SHP77 treated with DMSO at 0.1 percent for 48 hours (cell line): ENCODE results near the gene PCBP4.
A peak's percentile ranks its signal among the peaks of the same experiment; 100 is the strongest.

ENCODE experiments used
- DNase-seq: peaks from one replicate; lab custom pipeline; 2025; lab: John Stamatoyannopoulos, UW

The PCBP4 gene

DNA sequence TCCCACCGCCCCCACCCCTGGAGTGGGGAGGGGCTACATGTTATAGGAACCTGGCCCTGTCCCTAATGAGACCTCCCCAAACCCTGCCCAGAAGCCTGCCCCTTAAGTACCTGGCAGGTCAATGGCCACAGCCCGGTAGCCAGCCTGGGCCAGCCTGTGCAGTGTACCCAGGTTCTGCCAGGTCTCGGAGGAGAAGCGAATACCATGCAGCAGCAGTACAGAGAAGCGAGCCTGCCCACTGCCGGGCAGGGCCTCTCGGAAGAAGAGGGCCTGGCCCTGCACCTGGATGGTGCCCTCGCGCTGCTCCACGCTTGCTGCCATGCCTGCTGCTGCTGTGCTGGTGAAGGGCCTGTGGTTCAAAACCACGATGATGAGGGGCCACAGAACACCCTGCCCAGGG is 4.1 kb upstream of the PCBP4 start:
- DNase-seq = no peak

DNA sequence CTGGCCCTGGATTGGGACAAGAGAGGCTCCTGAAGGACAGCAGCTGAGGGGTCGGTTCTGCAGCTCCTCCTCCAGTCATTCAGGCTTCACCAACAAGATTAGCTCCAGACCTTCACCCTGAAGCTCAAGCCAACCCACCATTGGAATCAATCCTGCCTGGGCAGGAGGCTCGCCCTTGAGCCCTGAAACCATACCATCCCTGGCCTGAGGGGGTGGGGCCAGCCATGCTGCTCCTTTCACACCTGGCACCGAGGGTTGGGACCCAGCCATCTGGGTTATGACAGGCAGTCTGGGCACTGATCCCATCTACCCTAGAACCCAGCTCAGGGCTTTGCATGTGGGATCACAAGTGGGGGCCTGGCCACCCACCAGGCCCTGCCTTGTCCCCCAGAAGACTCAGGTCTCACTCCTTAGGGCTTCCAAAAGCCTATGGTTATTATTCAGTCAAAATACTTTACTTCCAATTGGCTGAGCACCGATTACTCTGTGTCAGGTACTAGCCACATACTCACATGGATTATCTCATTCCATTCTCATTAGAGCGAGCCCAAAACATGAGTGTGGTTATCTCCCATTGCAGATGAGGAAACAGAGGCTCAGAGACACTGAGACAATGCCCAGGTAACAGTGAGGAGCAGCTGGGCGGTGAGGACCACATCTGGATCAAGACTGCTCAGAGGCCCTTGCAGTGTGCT is 3.5 kb upstream of the PCBP4 start:
- no peak for DNase-seq

DNA sequence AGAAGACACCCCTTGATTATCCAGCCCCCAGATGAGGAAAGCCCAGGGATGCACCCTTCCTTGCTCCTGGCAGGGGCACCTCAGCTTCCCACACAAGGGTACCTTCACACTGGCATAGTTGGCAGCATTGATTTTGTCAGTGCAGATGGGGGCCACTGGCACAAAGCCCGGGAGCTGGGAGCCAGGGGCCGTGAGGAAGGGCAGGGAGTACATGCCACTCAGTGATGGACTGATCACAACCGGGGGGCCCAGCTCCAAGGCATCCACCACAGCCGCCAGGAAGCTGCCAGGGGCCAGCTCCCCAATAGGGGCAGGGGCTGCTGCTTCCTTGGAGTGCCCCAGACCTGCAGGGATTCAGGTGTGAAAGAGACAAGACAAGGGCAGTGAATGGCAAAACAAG is 2.6 kb upstream of the PCBP4 start:
- no peak for DNase-seq

DNA sequence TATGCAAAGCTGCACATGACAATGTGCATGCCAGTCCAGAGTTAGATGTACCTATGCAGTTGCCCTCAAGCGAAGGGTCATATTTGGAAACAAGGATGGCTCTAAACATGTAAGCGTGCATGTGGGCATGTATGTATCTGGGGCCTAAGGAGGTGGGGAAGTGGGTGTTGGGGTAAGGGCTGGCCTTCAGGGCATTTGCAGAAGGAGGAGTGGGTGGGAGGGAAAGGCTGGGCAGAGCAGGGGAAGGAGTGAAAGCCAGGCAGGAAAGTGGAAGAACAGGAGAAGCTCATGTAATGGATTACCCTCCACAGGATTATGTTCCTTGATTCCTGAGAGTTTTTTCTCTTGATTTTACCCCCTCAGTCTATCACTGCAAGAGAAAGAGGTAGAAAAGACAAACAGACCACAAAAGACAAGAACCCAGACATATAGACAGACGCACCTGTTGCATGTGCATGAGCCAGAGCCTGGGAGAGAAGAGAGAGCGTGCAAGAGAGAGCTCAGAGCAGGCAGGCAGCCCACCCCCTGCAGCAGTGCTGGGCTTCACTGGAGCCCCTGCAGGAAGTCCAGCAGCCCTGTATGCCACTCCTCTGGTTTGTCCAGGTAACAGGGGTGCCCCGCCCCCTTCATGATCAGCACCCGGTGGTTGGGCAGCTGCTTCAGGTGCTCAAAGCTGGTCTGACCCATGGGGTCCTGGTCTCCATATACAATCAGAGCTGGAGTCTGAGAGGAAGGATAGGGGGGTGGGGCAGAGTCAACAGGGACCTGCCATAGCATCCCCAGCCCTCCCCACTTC is 1.8 kb upstream of the PCBP4 start:
- no peak for DNase-seq

DNA sequence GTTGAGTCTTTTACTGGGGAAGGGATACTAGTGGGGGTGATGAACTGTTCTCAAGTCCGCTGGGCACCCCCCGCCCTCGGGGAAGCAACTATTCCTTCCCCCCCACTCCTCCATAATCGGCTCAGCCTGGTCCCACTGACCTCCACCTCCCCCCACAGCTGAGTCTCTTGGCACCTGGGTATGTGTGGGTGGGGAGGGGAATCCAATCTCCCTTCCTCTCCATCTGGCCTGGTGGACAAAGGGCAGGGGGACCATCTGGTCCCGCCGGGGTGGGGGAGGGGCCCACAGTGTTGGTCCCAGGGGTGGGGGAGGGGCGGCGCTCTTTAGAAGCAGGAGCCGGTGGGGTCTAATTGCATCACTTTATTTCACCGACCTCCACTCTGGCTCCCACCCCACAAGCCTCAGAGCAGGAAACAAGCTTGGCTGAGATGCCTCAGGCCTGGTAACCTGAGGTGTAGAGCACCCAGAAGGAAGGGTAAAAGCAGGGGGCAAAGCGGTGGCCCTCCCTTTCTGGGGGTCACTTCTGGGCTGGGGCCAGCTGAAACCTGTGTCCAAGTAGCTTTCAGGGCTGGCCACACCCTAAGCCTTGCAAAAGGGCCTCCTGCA is 1.0 kb upstream of the PCBP4 start:
- DNase-seq = no peak

DNA sequence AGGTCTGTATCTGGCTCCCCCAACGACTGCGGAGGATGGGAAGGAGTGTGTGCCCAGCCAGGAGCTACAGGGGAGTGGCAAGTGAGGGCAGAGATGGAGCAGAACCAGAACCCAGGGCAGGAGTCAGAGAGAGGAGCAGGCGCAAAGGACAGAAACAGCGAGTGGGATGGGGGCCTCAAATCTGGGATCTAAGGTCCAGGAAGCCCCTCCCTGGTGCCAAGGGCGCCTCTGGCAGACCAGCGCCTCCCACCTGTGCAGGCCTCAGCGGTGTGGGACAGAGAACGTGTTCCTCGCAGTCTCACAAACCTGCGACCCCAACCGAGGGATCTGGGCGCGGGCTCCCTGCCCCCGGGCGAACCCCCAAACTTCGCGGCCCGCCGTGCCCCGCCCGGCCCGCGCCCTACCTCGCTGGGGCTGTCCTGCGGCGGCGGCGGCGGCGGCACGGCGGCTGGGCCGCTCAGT is 301 bp downstream of the PCBP4 start:
- DNase-seq = no peak

DNA sequence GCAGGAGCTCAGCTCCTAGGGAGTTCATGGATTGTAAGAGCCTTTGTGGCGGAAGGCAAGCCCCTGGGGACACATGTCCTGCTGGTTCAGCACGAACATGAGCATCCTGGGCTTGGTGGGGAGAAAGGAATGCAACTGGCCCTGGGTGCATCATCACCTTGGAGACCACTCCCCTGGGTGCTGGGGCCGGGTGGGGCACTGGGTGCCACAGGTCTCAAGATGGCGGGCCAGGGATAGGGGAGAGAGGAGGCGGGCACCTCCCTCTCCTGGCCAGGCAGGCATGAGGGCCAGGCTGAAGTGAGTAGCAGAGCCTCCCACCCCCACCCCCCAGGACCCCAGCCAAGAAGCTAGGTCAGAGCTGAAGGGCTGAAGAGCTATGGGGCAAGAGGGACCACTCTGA is 768 bp downstream of the PCBP4 start:
- DNase-seq = no peak

DNA sequence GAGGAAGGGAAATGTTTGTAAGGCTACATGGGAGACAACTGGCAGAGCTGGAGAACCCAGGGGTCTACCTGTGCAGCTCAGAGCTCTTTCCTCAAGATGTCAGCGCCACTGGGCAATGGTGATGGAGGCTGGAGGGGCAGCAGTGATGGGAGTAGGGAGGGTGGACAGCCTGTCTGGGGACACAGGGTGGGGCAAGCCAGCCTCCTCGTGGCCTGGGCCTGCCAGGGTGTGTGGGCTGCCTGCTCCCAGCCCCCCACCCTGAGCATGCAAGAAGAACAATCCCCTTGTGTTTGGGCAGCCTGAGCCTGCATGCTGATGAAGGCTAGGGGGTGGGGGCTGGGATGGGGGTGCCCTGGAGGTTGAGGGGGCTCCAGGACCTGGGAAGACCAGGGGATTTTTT is 1.2 kb downstream of the PCBP4 start:
- no peak for DNase-seq

DNA sequence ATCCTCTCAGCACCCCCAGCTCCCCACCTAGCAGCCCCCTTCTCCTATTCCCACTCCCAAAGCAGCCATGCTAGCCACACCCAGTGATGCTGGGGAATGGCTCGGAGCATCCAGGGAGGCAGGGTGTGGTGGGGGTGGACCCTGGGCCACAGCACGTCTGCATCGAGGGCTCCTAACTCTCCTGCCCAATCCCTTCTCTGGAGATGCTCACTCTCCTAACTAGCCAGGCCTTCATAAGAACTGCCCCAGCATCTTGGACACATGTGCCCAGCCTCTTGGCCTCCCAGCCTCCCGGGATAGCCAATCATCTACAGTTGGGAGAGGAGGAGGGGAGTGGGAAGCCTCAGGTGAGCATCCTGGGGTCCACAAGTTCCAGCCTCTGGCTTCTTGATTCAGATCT is 2.7 kb downstream of the PCBP4 start:
- DNase-seq = no peak

DNA sequence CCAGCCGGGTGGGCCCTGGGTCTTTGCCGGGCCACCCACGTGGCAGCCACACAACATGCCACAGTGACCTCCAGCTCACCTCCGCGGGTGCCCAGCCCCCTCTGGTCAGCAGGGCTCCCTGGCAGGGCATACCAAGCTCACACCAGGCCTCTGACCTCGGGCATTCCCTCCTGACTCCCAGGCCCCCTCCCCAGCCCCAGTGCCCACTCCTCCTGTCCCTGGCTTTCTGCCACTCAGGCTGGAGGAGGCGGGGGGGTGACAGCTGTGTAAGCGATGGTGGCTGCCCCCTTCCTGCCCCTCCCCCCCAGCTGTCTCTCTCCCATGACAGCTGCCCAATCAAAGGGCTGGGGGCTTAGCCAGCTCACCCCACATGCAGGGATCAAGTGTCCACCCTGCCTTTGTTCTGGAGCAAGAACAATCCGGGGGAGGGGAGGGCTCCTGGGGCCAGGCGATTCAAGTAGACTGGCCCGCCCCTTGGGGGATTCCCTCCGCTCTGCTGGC is 3.3 kb downstream of the PCBP4 start:
- peak; percentile 61 for DNase-seq

DNA sequence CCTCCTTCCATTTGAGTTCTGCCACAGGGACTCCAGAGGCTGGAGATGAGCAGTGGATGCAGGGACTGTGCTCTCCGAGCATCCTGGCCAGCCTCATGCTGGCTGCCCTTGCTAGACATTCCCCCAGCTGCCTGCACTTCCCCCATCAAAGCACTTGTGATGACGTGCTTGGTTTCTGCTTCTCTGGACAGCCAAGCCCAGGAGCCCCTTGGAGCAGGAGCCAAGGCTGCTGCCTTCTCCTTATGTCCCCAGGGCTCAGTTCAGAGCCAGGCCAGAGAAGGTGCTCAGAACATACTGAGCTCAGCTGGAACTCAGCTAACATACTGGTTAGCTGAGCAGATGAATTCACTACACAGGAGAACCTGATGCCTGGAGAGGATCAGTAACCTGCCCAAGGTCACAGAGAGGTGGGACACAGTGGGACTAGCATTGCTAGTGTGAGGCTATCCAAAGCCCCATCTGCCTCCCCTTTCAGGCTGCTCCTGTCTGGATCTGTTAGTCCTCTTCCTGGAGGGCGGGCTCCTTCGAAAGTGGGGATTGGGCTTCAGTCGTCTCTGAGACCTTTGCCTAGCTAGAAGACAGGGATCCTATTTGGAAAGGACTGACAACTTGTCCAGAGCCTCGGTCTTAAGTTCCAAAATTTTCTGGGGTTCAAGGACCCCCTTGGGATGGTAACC is 4.3 kb downstream of the PCBP4 start:
- DNase-seq = no peak

DNA sequence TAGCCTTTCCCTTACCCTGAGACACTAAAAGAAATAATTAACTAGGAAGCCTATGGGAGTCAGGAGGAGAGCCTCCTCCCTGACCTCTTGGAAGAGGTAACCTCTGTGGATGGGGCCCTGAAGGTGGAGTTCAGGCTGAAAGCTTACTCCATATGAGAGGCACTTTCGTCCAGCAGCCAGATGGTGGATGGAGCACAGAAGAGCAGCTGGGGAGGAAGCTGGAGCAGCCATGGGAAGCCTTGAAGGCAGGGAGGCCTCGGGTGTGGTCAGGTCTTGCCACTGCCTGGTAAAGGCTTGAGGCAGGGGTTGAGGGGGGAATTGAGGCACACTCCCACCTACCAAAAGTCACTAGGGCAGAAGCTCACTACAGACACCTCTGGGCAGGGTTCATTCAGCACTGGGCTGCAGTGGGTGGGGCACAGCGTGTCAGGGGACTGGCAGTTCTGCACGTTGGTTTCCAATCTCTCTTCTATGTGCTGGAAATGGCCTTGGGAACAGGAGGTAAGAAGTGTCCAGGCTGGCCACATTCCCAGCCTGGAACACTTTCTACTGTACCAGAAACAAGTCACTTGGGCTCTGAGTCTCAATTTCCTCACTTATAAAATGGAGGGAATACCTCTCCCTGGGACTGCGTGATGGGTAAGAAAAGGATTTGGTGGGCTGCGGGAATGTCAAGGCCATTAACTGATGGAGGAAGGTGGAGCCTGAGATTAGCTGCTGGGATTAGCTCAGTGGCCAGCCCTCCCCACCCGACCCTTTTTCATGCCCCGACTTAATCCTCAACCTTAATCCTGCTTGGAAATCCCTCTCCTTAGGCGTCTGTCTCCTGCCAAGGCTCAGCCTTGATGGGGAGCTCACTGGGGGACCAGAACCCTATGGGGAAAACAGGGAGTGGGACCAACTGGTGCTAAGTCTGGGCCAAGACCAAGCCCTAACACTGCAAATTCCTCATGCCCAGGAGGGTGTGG is 5.4 kb downstream of the PCBP4 start:
- DNase-seq = no peak

DNA sequence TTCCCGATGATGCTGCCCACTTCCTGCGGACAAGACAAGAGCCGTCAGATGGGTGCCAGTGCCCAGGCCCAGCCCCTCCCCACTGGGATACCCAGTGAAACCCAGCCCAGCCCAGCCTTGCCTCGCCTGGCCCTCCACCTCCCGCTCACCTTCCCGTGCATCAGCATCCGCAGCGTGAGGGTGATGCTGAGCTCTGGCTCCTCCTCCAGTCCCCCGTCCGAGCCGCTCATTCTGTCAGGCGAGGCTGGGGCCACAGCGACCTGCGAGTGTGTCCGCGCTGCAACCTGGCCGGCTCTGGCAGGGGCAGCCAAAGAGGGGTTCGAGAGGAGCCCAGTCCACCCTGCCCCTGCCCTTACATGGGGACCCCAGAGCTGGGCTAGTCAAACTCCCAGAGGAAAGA is 6.2 kb downstream of the PCBP4 start:
- no peak for DNase-seq

DNA sequence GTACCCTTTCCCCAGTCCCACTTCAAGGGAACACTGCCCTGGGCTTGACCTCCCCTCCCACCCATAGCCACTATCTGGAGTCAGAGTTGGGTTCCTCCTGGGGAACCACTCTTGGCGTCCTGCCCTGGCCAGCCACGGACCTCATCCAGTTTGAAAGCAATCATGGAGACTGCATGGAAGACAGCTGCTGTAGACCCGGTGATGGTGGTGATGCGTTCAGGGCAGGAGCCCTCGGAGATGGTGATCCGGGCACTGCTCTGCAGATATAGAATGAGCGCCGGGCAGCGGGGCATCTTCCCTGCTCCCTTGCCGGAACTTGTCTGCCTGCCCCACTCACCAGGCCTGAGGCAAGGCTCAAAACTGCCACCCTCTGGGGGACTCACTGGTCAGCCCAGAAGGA is 6.9 kb downstream of the PCBP4 start:
- no peak for DNase-seq

DNA sequence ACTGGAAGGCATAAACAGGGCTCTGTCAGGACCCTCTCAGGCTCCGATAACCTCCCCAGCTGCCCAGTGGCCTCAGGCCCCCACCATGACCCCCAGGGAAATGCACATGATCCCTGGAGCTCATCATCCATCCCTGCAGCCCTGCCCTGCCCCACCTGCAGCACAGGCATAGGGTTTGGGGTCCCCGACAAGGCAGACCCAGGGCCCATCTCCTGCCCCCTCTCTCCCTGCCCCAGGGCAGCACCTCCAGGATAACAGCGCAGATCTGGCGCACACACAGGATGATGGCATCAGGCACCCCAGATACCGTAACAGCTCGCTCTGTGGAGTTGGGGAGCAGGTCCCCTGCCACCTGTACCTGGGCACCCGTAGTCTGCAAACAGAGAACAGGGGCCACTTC is 7.6 kb downstream of the PCBP4 start:
- no peak for DNase-seq

DNA sequence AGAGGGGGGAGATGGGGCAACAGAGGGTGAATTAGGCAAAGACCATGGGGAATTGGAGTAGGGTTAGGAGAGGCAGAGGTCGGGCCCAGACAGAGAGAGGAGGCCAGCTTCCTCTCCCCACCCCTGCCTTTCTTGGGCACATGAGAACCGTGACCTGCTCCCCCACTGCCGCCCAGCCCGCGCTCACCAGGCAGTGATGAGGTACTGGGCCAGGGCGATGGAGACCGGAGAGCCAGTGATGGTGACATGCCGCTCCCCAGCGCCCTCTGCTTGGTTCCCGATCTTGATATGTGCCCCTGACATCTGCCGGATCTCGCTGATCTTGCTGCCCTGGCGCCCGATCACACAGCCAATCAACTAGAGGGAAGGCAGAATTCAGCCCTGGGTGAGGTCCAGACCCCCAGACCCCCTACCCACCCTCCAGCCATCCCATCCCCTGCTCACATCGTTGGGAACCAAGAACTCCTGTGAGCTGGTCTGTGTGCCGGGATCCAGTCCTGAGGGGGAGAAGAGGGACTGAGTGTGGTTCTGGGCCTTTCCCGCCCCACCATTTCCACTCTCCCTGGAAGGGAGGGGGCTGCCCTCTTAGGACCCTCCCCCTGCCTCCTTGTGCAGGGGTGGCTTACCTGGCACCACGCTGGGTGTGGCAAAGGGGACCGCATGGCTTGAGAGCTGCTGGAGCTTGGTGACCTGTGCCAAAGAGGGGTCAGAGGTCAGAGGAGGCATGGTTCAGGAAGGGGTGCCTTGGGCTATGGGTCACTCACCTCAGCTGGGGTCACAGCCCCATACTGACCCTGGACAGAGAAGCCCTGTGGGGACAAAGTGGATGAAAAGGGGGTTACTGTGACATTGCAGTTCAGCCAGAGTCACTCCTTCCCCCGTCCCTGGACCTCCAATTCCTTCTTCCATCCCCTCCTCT is 8.4 kb downstream of the PCBP4 start:
- no peak for DNase-seq

DNA sequence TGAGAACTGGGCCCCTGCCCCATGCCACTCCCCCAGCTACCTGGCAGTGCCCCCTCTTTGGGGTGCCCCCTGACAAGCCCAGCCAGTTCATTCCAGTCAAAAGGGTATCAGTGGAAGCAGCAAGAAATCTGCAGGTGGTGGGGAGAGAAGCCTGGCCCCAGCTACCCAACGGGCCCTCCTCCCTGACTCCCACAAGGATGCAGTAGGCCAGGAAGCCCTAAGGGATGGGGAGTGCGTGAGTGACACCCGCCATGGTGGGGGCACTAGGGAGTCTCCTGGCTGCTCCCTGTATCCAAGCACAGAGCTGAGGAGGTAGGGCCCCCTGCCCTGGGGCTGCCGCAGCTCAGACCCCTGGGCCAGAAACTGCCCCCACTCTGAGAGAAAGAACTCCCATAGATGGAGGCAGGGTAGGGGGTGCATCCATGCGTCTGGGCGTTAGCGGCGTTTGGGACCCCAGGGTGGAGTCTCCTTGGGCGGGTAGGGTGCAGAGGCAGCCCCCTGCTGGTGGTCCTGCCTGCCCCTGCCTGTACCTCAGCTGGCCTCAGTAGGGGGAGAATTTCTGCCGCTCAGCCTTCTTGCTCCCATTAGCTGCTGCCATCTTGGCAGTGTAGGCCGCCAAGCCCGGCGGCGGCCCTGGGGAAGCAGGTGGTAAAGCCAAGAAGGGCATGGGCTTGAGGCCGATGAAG is 9.6 kb downstream of the PCBP4 start:
- no peak for DNase-seq

DNA sequence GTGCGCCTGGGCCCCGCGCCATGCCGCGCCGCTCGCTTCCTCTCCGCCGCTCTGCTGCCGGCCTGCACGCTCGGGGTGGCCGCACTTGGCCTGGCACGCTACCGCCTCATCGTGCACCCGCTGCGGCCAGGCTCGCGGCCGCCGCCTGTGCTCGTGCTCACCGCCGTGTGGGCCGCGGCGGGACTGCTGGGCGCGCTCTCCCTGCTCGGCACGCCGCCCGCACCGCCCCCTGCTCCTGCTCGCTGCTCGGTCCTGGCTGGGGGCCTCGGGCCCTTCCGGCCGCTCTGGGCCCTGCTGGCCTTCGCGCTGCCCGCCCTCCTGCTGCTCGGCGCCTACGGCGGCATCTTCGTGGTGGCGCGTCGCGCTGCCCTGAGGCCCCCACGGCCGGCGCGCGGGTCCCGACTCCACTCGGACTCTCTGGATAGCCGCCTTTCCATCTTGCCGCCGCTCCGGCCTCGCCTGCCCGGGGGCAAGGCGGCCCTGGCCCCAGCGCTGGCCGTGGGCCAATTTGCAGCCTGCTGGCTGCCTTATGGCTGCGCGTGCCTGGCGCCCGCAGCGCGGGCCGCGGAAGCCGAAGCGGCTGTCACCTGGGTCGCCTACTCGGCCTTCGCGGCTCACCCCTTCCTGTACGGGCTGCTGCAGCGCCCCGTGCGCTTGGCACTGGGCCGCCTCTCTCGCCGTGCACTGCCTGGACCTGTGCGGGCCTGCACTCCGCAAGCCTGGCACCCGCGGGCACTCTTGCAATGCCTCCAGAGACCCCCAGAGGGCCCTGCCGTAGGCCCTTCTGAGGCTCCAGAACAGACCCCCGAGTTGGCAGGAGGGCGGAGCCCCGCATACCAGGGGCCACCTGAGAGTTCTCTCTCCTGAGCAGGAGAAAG is 11.1 kb downstream of the PCBP4 start:
- DNase-seq = peak; percentile 19
